ENCODE data around the gene INAFM2. TPM values are rescaled to one million over a fixed set of nuclear protein-coding genes. Genes with fewer than 3 reads are reported as not detected.

INAFM2 gene
- total RNA-seq, 1 donor from 2014 or later = 22.8 TPM

GRCh38 chr15:40320409-40320808, 3.1 kb upstream of the INAFM2 start:
- no peak overlapping the region for H3K4me3 Mint-ChIP-seq
- no peak for DNase-seq
- H3K36me3 Mint-ChIP-seq (ENCODE audit: low read depth) = peaks cover 3% of the 10 kb centered on the region
- peaks cover 22% of the 10 kb centered on the region for H3K4me1 Mint-ChIP-seq
- H3K9me3 Mint-ChIP-seq = no peaks in the 10 kb centered on the region
- H3K27ac Mint-ChIP-seq = no peak overlapping the region
- H3K27me3 Mint-ChIP-seq = peaks cover 41% of the 10 kb centered on the region
- intact Hi-C loops (cut with micrococcal nuclease) = loop anchor here (5.0 kb wide), 3 partner anchors 38 to 273 kb away; partner anchors contain the start of gene ANKRD63

GRCh38 chr15:40320931-40321371, 2.5 kb upstream of the INAFM2 start:
- intact Hi-C loops (cut with micrococcal nuclease) = loop anchor here (1.0 to 5.0 kb wide), 4 partner anchors 11 to 274 kb away; partner anchors contain the start of gene ANKRD63
- H3K36me3 Mint-ChIP-seq (ENCODE audit: low read depth) = peaks cover 4% of the 10 kb centered on the region
- no peak overlapping the region for H3K4me3 Mint-ChIP-seq

GRCh38 chr15:40322531-40323238, 807 bp upstream of the INAFM2 start:
- Mint-ChIP-seq H3K27me3 (peaks cover 21% of the 10 kb centered on the region), H3K4me1 (peaks cover 26% of the 10 kb centered on the region), H3K27ac (peak overlapping the region; percentile 76), H3K9me3 (no peaks in the 10 kb centered on the region), H3K4me3 (peak overlapping the region; percentile 82), H3K36me3 (ENCODE audit: low read depth) (peaks cover 9% of the 10 kb centered on the region)
- intact Hi-C loops (cut with micrococcal nuclease) = loop anchor here (1.0 to 5.0 kb wide), 6 partner anchors 12 to 275 kb away; partner anchors contain the start of genes ANKRD63 and PLCB2
- DNase-seq = peak; percentile 61

More at GRCh38 chr15:40320931-40321371, 2.5 kb upstream of the INAFM2 start:
- Mint-ChIP-seq H3K27ac (no peak overlapping the region), H3K27me3 (peaks cover 36% of the 10 kb centered on the region), H3K9me3 (no peaks in the 10 kb centered on the region), H3K4me1 (peaks cover 23% of the 10 kb centered on the region)
- DNase-seq = peak; percentile 89

DNA sequence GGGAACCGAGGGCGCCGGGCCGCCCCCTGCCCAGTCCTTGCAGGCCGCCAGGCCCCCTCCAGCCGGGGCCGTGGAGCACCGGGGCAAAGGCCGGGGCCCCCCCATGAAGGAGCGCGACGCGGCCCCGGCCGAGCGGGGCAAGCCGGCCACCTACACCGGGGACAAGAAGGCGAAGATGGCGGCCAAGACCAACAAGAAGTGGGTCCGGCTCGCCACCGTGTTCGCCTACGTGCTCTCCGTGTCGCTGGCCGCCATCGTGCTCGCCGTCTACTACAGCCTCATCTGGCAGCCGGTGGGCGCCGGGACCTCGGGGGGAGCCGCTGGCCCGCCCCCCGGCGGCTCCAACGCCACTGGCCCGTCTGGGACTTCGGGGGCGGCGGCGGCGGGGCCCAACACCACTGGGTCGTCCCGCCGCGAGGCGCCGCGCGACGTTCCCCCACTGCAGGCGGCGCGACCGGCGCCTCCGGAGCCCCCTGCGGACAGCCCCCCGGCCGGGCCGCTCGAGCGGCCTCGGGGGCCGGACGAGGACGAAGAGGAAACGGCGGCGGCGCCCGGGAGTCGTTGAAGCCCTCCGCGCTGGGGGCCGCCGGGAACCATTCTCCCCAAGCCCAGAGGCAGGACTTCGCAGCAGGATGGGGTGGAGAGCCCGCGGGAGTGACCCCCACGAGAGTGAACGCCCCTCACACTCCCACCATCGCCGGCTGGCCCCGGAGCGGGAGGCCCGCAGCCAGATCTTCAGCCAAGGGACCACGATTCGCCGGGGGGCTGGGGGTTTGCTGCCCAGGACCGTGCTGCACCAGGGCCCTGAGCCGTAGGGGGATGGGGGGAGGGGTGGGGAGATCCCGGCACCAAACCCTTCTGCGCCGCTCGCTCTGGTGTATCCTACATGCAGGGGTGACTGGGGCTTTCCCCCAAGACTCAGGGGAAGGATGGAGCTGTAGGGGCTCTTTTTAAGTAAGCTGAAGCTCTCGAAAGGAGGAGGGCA, 753 bp downstream of the INAFM2 start:
- H3K9me3 Mint-ChIP-seq = no peaks in the 10 kb centered on the region
- H3K4me3 Mint-ChIP-seq = peak overlapping the region; percentile 78
- intact Hi-C loops (cut with micrococcal nuclease) = loop anchor here (1.0 to 5.0 kb wide), 6 partner anchors 10 to 277 kb away; partner anchors contain the start of genes ANKRD63 and PLCB2
- peak; percentile 76 for DNase-seq
- H3K27ac Mint-ChIP-seq = peak overlapping the region; percentile 14
- peaks cover 14% of the 10 kb centered on the region for H3K27me3 Mint-ChIP-seq
- peaks cover 10% of the 10 kb centered on the region for H3K36me3 Mint-ChIP-seq (ENCODE audit: low read depth)
- H3K4me1 Mint-ChIP-seq = peaks cover 36% of the 10 kb centered on the region

- H3K4me1 Mint-ChIP-seq = peaks cover 36% of the 10 kb centered on the region
- H3K27me3 Mint-ChIP-seq = peaks cover 7% of the 10 kb centered on the region
- peak overlapping the region; percentile 78 for H3K4me3 Mint-ChIP-seq
- H3K27ac Mint-ChIP-seq = no peak overlapping the region
- H3K9me3 Mint-ChIP-seq = no peaks in the 10 kb centered on the region
- DNase-seq = no peak
- intact Hi-C loops (cut with micrococcal nuclease) = no loop called here
- H3K36me3 Mint-ChIP-seq (ENCODE audit: low read depth) = peaks cover 10% of the 10 kb centered on the region
These were observed 1.7 kb downstream of the INAFM2 start for GRCh38 chr15:40325188-40325587.

DNA sequence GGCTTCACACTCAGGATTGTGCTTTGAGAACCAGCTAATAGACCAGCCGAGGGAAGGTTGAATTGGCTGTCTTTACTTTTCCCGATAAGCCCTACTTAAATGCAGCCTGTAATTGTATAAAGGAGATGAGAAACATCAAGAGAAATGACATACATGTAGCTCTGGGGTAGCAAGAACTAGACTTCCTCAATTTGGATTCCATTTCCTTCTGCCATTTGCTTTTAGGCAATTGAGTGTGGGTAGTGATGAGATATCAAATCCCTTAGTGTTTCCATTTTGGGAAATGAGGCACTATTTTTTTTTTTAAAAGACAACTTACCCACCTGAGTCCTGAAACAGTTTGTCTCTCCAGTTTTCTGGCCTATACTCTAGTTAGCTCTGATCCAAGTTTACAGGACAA, 2.2 kb downstream of the INAFM2 start:
- Mint-ChIP-seq H3K27me3 (peaks cover 5% of the 10 kb centered on the region), H3K9me3 (no peaks in the 10 kb centered on the region), H3K4me1 (peaks cover 36% of the 10 kb centered on the region), H3K36me3 (ENCODE audit: low read depth) (peaks cover 10% of the 10 kb centered on the region), H3K4me3 (no peak overlapping the region), H3K27ac (no peak overlapping the region)
- intact Hi-C loops (cut with micrococcal nuclease) = no loop called here
- DNase-seq = no peak

DNA sequence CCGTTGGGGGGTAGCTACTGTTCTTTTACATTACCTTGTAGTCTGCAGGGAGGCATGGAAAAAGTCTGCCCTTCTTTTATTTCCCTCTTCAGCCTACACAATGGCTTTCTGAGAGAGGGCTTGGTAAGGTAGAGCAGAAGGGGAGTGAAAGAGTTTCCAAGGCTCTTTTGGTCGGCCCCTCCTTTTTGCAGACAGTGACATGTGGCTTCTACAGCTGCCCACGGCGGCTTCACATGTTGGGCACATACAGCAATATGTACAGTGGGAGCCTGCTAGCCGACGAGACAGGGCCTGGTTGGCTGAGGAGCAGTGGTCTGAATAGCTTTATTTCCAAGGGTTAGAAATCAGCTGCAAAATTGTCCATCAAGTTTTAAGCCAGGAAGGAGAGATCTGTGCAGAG, 4.0 kb downstream of the INAFM2 start:
- no peaks in the 10 kb centered on the region for H3K9me3 Mint-ChIP-seq

GRCh38 chr15:40328176-40328575, 4.7 kb downstream of the INAFM2 start:
- no peaks in the 10 kb centered on the region for H3K9me3 Mint-ChIP-seq
- peaks cover 3% of the 10 kb centered on the region for H3K27me3 Mint-ChIP-seq
- no peak for DNase-seq
- H3K4me1 Mint-ChIP-seq = peaks cover 20% of the 10 kb centered on the region
- H3K27ac Mint-ChIP-seq = no peak overlapping the region
- intact Hi-C loops (cut with micrococcal nuclease) = no loop called here
- peaks cover 10% of the 10 kb centered on the region for H3K36me3 Mint-ChIP-seq (ENCODE audit: low read depth)
- H3K4me3 Mint-ChIP-seq = no peak overlapping the region

More for the DNA sequence above, 4.0 kb downstream of the INAFM2 start:
- H3K4me3 Mint-ChIP-seq = no peak overlapping the region
- intact Hi-C loops (cut with micrococcal nuclease) = no loop called here
- H3K36me3 Mint-ChIP-seq (ENCODE audit: low read depth) = peaks cover 10% of the 10 kb centered on the region
- DNase-seq = no peak
- peaks cover 24% of the 10 kb centered on the region for H3K4me1 Mint-ChIP-seq
- peaks cover 3% of the 10 kb centered on the region for H3K27me3 Mint-ChIP-seq
- H3K27ac Mint-ChIP-seq = no peak overlapping the region

GRCh38 chr15:40328751-40329150, 5.3 kb downstream of the INAFM2 start:
- Mint-ChIP-seq H3K4me1 (peaks cover 21% of the 10 kb centered on the region), H3K27ac (no peak overlapping the region), H3K4me3 (no peak overlapping the region), H3K27me3 (peaks cover 3% of the 10 kb centered on the region), H3K36me3 (ENCODE audit: low read depth) (peaks cover 10% of the 10 kb centered on the region), H3K9me3 (no peaks in the 10 kb centered on the region)
- no peak for DNase-seq
- intact Hi-C loops (cut with micrococcal nuclease) = no loop called here

DNA sequence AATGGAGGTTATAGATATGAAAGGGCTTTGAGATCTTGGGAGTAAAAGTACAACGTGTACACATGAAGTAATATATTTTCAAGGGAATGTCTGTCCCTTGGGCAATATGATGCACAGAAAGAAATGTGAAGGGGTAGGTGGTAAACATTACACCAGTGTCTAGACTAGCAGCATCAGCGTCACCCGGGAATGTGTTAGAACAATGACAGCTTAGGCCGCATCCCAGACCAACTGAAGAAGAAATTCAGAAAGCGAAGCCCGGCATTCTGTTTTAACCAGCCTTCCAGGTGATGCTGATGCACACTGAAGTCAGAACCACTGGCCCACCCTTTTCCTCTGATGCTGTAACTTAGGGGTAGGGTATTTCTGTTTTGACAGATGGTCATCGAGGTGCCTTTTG, 6.3 kb downstream of the INAFM2 start:
- Mint-ChIP-seq H3K9me3 (no peaks in the 10 kb centered on the region), H3K27ac (no peak overlapping the region), H3K36me3 (ENCODE audit: low read depth) (peaks cover 10% of the 10 kb centered on the region), H3K4me1 (peaks cover 26% of the 10 kb centered on the region), H3K4me3 (no peak overlapping the region), H3K27me3 (peaks cover 3% of the 10 kb centered on the region)
- intact Hi-C loops (cut with micrococcal nuclease) = no loop called here
- DNase-seq = no peak

GRCh38 chr15:40330368-40330836, 6.9 kb downstream of the INAFM2 start:
- Mint-ChIP-seq H3K27me3 (no peaks in the 10 kb centered on the region), H3K4me3 (no peak overlapping the region), H3K4me1 (peaks cover 21% of the 10 kb centered on the region), H3K36me3 (ENCODE audit: low read depth) (peaks cover 7% of the 10 kb centered on the region), H3K9me3 (no peaks in the 10 kb centered on the region), H3K27ac (no peak overlapping the region)
- intact Hi-C loops (cut with micrococcal nuclease) = no loop called here
- DNase-seq = no peak

DNA sequence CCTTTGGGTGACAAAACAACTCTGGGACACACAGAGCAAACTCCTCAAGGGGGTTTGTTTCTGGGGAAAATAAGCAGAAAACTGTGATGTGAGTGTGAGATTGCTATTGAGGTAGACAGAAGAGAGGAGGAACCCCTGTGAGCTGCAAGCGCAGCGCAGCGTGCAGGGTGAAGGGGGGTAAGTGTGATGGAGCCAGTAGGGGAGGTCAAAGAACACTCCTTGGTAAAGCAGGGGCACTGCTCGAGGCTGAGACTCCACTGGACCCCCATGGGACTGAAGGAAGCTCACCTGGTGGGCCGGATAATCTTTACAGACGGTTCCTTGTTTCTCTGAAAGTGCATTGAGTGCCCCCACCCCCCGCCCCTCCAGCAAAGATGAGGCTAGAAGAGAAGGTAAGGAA, 7.5 kb downstream of the INAFM2 start:
- Mint-ChIP-seq H3K4me3 (no peak overlapping the region), H3K27me3 (no peaks in the 10 kb centered on the region), H3K4me1 (peaks cover 19% of the 10 kb centered on the region), H3K36me3 (ENCODE audit: low read depth) (peaks cover 5% of the 10 kb centered on the region), H3K27ac (no peak overlapping the region), H3K9me3 (no peaks in the 10 kb centered on the region)
- intact Hi-C loops (cut with micrococcal nuclease) = no loop called here
- DNase-seq = no peak

GRCh38 chr15:40331637-40332036, 8.1 kb downstream of the INAFM2 start:
- intact Hi-C loops (cut with micrococcal nuclease) = no loop called here
- no peaks in the 10 kb centered on the region for H3K27me3 Mint-ChIP-seq
- H3K4me3 Mint-ChIP-seq = no peak overlapping the region
- no peak overlapping the region for H3K27ac Mint-ChIP-seq
- no peak for DNase-seq
- peaks cover 3% of the 10 kb centered on the region for H3K36me3 Mint-ChIP-seq (ENCODE audit: low read depth)
- H3K4me1 Mint-ChIP-seq = peaks cover 19% of the 10 kb centered on the region
- H3K9me3 Mint-ChIP-seq = no peaks in the 10 kb centered on the region

Data from activated CD4-positive, alpha-beta T cell treated with anti-CD3 and anti-CD28 coated beads, Interleukin-2, amount 10 ng/mL, durations not matched to agents 24 days and 14 days (primary cell).